Activated CD8-positive, alpha-beta memory T cell treated with anti-CD3 and anti-CD28 coated beads, Interleukin-2, amount 50 U/mL, for 48 hours (primary cell): Measurements from ENCODE around the gene UBB.

Experiments used
- DNase-seq: peaks from one replicate; pipeline ENCODE4 v3.0.0-alpha.2; 2020

Gene UBB

DNA sequence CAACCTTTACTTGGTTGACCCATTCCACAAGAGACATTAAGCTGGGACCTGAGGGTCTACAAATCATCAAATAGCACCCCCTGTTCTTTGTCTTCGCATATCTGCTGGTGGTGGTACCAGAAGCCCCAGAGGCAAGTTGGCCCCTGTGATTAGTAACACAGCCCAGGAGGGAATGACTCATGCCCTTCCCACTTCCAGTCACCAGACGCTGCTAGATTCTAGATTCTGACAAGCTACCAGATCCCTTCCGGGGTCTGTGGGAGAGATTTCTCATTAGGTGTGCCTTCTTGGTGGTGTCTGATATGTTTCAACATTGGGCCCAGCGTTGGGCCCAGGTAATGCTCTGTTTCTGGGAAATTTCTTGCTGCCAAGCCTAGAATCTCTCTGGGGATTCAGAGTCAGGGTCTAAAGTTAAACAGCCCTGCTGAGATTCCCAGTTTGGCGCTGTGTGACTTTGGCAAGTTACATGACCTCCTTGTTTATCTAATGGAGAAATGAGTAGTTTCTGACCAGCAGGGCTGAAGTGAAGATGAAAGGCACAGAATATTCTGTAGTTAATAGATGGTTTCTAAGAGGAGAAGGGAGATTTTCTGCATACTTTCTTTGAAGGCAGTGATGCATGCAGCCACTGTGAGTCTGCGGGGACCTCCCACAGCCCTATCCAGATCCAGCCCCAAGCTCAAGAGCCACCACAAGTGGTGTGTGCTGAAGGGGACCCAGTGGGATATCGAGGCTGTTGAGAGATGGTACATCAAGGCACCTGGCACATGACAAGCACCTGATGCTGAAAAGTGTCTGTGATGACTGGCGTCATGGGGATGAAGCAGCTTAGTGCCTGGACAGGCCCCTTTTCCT is 38.4 kb downstream of the UBB start:
- peak; percentile 74 for DNase-seq

DNA sequence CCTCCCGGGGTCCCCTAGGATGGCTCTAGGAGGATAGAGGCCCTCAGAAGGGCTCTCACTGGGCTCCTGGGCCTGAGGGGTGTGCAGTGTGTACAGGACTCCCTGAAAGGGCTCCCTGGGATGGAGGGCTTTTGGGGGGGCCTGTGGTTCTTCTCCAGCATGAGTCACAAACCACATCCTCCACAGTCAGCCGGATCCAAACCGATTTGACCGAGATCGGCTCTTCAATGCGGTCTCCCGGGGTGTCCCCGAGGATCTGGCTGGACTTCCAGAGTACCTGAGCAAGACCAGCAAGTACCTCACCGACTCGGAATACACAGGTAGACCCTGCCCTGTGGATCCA is 39.0 kb downstream of the UBB start:
- DNase-seq: peak; percentile 79

DNA sequence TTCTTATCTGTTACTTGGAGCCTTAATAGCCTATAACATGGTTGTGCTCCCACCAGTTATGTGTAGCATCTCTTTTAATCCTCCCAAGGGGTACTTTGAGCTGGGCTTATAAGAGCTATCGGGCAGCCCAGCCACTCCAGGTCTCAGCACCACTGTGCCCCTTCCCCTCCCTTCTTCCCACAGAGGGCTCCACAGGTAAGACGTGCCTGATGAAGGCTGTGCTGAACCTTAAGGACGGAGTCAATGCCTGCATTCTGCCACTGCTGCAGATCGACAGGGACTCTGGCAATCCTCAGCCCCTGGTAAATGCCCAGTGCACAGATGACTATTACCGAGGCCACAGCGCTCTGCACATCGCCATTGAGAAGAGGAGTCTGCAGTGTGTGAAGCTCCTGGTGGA is 41.5 kb downstream of the UBB start:
- DNase-seq: no peak

DNA sequence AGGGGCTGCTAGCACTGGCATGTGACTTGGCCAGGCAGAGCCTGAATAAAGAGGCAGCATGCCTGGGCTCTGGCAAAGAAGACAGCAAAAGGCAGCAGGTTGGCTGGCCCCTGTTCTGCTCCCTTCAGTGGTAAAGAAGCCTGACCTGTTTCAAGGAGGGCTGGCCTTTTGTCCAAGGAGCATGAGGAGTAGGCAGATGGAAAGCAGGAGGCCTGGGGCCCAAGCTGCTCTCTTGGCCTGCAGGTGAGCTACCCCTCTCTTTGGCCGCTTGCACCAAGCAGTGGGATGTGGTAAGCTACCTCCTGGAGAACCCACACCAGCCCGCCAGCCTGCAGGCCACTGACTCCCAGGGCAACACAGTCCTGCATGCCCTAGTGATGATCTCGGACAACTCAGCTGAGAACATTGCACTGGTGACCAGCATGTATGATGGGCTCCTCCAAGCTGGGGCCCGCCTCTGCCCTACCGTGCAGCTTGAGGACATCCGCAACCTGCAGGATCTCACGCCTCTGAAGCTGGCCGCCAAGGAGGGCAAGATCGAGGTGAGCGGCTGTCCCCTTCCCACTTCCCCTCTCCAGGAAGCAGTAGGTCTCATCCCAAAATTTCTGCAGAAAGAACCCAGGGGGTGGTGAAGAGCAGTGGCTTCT is 42.5 kb downstream of the UBB start:
- no peak for DNase-seq

DNA sequence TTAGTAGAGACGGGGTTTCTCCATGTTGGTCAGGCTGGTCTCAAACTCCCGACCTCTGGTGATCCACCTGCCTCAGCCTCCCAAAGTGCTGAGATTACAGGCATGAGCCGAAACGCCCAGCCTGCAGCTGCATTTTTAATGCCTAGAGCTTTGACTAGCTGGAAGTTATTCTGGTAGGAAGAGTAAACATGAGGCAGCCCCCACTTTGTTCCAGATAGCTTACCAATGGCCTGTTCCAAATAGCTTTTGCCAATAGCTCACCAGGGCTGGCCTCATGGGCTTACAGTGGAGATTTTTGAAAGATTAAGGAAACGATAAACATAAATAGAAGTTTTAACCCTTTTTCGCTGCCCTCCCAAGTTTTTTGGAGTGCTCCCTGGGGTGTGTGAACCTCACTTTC is 44.3 kb downstream of the UBB start:
- no peak for DNase-seq

DNA sequence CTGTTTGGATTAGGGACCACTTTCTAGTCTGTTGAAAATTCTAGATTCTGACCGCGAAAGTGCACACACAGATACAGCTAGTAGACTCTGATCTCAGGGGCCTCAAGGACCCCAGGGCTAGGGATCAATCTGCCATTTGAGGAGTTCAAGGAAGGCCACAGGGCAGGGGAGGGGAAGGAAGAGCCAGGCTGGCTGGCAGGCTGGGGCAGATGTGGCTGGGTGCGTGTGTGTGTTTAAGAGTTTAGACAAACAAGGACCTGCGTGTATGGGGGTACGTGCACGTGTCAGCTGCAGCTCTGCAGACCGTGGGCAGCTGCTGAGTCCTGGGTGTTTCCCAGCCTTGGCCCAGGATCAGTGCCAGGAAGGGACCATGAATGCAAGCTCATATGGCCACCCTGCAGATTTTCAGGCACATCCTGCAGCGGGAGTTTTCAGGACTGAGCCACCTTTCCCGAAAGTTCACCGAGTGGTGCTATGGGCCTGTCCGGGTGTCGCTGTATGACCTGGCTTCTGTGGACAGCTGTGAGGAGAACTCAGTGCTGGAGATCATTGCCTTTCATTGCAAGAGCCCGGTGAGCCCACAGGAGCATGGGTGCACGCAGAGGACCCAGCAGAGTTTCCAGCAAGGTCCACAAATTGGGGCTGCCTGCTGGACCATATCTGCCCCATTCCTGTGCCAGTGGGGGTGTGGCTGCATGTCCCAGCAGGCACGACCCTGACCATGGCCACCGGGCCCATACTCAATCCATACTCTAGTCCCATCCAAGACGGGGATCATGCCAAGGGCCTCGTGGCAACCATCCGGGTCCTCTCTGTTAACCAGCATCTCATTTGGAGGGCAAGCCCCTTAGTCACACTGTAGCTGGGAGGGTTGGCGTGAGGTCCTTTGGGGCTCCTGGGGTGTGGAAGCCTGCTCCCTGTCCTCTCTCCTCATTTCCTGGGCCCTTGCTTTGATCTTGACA is 45.1 kb downstream of the UBB start:
- no peak for DNase-seq

DNA sequence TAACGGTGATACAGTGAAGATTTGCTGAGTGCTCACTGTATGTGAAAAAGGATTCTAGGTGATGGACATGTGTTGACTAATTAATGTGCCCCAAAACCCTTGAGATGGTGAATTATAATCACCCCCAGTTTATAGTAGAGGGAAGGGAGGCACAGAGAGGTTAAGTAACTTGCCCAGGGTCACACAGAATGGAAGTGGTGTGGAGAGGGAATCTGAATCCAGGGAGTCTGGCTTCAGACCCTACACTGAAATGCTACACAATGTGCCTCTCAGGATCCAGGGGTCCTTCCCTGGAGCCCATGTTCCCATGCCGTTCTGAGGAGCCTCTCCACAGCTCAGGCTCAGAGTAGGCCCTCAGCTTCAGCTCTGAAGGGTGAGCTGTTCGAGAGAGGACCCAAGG is 46.1 kb downstream of the UBB start:
- no peak for DNase-seq

DNA sequence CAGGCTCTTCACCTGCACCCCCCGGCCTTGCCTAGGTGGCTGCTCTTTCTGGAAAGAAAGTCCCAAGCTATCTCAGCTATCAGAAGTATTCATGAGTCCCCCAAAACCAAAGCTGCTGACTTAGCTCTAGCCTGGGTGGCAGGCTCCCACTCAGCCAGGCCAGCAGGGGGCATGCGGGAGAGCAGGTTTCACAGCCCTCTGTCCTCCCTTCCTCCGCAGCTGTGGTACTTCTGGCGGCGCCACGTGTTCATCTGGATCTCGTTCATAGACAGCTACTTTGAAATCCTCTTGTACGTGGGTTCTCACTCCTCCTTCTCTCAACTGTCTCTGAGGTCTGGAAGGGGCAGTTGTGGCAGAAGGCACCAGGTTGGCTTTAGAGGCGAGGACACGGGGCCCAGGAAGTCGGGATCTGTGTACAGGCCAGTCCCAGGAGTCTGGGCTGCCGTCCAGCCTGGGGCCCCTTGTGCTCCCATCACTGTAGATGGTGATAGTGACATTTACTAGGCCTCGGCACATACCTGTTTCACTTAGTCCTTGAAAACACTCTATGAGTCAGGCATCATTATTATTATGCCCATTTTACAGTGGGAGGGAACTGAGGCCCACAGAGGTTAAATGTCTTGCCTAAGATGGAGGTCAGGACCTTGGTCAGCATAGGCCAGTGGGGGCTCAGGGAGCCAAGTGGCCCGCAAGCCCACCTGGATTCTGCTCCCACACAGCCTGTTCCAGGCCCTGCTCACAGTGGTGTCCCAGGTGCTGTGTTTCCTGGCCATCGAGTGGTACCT is 47.4 kb downstream of the UBB start:
- peak; percentile 79 for DNase-seq

DNA sequence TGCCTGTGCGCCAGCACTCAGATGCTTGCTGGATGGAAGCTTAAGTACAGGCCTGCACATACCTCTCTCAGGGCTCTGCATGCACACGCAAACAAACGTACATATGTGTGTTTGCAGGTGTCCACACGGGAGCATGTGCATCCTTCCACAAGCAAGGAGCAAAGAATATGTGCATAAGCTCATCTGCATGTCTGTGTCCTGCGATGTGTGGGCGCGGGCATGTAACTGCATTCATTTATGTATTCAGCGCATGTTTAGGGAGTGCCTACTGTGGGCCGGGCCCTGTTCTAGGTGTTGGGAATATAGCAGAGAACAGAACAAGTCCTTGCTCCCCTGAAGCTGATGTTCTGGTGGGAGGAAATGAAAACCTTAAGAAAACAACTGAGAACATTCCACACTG is 48.2 kb downstream of the UBB start:
- DNase-seq: no peak

DNA sequence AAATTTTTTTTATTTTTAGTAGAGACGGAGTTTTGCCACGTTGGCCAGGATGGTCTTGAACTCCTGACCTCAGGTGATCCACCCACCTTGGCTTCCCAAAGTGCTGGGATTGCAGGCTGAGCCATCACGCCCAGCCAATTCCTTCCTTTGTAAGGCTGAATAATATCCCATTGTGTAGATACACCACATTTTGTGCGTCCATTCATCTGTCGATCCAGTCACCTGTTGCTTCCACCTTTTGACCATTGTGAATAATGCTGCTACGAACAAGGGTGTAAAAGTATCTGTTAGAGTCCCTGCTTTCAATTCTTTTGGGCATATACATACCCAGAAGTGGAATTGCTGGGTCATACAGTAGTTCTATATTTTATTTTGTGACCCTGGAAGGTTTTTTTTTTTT is 49.8 kb downstream of the UBB start:
- no peak for DNase-seq

DNA sequence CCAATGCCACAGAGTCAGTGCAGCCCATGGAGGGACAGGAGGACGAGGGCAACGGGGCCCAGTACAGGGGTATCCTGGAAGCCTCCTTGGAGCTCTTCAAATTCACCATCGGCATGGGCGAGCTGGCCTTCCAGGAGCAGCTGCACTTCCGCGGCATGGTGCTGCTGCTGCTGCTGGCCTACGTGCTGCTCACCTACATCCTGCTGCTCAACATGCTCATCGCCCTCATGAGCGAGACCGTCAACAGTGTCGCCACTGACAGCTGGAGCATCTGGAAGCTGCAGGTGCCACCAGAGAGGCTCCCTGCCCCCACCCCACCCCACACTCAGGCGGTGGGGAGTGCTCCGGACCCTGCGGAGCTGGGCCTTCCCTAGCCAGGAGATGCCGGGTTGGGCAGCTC is 51.1 kb downstream of the UBB start:
- DNase-seq: no peak
